ENCODE measurements around the gene NOS3.

DNA sequence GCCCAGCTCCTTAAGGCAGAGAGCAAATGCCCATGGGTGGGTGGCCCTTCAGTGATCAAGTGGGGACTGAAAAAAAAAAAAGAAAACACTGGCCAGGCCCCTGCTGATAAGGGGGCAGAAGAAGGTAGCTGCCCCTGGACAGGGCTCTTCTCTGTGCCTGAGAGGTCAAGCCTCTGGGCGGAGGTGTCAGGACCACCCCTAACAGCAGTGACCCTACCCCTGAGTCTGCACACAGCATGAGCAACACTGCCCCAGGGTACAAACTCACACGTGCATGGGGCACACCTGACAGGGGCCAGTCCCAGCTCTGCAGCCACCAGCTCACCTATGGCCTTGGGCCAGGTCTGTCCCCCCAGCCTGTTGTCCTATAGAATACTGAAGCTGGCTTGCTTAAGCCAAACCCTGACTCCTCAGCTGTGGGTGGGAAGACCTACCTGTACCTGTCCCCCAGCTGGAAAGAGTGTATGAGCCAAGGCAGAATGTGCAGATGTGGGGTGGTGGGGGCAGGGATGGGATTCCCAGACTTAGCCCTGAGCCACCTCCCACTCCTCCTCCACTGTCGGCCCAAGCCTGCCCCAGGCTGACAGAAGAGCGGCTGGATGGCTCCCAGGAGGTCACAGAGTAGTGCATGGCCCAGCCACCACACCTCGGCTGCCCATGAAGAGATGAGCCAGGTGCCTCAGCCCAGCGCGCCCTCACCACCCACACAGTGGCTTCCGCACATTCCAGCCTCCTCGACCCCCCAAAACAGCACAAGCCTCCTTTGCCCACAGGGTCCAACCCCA lies 36.4 kb upstream of the NOS3 start:
- TF ChIP-seq, protein P1, sequence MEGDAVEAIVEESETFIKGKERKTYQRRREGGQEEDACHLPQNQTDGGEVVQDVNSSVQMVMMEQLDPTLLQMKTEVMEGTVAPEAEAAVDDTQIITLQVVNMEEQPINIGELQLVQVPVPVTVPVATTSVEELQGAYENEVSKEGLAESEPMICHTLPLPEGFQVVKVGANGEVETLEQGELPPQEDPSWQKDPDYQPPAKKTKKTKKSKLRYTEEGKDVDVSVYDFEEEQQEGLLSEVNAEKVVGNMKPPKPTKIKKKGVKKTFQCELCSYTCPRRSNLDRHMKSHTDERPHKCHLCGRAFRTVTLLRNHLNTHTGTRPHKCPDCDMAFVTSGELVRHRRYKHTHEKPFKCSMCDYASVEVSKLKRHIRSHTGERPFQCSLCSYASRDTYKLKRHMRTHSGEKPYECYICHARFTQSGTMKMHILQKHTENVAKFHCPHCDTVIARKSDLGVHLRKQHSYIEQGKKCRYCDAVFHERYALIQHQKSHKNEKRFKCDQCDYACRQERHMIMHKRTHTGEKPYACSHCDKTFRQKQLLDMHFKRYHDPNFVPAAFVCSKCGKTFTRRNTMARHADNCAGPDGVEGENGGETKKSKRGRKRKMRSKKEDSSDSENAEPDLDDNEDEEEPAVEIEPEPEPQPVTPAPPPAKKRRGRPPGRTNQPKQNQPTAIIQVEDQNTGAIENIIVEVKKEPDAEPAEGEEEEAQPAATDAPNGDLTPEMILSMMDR (IDR thresholded peaks at IDR 0.05) = no peak
- TF ChIP-seq POLR2A (IDR thresholded peaks at IDR 0.05) = no peak
